HUES48 (cell line): Measurements from ENCODE around the gene TMEM63A.

Experiments used
- H3K27ac ChIP-seq: one replicate; pipeline ENCODE4 v1.7.0; 2013; ENCODE audit warnings: low read depth, low read length, inconsistent platforms
- H3K27me3 ChIP-seq: 2 replicates; pipeline ENCODE4 v1.6.1; 2013; ENCODE audit warnings: mild to moderate bottlenecking, low read length; ENCODE audit not compliant: control insufficient read depth, insufficient read depth
- H3K36me3 ChIP-seq: 2 replicates; pipeline ENCODE4 v1.6.1; 2013; ENCODE audit warnings: low read length; ENCODE audit not compliant: control insufficient read depth, insufficient read depth
- H3K4me1 ChIP-seq: 2 replicates; pipeline ENCODE4 v1.6.1; 2013; ENCODE audit warnings: mild to moderate bottlenecking, low read length; ENCODE audit not compliant: control insufficient read depth, insufficient read depth
- H3K4me3 ChIP-seq: 2 replicates; pipeline ENCODE4 v1.5.1; 2013; ENCODE audit warnings: mild to moderate bottlenecking, low read depth, low read length
- H3K9ac ChIP-seq: 2 replicates; pipeline ENCODE4 v1.6.1; 2013; ENCODE audit warnings: mild to moderate bottlenecking, low read depth, low read length, moderate library complexity
- H3K9me3 ChIP-seq: 2 replicates; pipeline ENCODE4 v1.6.1; 2013; ENCODE audit warnings: low read length; ENCODE audit not compliant: control insufficient read depth, insufficient read depth

TMEM63A gene

DNA sequence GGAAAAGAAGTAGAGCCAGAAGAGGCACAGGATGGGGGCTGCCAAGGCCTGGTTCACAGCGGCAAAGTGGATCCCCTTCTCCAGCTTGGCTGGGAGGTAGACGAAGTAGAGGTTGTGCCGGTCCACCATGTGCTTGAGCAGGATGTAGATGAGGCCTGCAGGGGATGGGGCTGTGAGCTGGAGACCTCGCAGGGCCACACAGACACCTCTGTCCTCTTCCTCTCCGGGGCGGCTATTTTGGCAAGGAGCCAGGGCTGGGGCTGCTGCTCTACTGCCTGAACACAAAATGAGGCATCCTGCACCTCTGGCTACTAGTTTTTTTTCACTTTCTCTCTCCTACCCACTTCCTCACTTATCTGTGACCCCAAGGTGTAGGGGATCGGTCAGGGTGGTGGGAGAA lies 32.3 kb downstream of the TMEM63A start:
- no peak overlapping the region for H3K4me3 ChIP-seq
- no peak overlapping the region for H3K9ac ChIP-seq
- peaks cover 77% of the 10 kb centered on the region for H3K36me3 ChIP-seq
- peaks cover 5% of the 10 kb centered on the region; the same call in 1 of the 2 replicates for H3K9me3 ChIP-seq
- no peaks in the 10 kb centered on the region; the same call in 1 of the 2 replicates for H3K4me1 ChIP-seq
- H3K27ac ChIP-seq: no peak overlapping the region
- no peaks in the 10 kb centered on the region for H3K27me3 ChIP-seq

DNA sequence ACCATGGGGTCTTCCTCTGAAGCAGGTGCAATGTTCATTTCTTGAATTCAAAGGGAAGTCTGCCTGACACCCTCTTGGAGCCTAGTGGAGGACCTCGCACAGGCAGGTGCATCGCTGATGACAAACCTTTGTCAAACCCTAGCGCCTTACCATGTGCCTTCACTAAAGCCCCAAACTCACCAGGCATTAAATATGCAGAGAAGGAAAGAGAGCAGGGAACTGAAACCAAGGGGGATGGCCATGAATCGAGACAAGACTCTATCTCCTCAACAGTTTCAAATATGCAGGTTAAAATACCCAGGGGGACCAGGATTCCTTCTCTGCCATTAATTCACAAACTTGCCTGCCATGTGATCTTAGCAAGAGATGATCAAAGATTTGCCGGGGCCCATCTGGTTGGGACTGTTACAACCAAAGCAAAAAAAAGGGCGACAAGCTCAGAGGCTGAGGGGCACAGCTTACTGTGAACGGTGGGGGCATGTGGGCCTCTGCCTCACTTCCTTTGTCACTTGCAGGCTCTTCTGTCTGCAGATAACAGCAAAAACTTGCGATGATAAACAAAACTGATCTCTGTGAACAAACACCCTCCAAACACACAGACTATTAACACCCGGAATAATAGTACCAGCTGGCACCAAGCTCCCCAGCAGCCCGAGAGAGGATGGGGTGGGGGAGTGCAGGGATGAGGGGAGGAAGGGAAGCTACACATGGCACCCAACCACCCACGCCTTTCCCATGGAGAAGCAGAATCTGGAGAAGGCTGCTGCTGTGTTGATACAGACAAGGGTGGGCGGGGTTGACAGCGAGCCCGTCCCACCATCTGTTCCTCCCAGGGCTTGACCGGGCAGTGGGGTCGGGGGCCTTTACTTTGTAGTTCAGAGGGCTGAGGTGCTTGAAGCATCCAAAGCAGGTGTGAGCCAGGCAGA lies 33.9 kb downstream of the TMEM63A start:
- Histone ChIP-seq H3K9ac (no peak overlapping the region), H3K36me3 (peaks cover 68% of the 10 kb centered on the region), H3K4me3 (no peak overlapping the region), H3K9me3 (peaks cover 5% of the 10 kb centered on the region; the same call in 1 of the 2 replicates), H3K4me1 (no peaks in the 10 kb centered on the region; the same call in 1 of the 2 replicates), H3K27me3 (no peaks in the 10 kb centered on the region), H3K27ac (peak overlapping the region; percentile 2)

DNA sequence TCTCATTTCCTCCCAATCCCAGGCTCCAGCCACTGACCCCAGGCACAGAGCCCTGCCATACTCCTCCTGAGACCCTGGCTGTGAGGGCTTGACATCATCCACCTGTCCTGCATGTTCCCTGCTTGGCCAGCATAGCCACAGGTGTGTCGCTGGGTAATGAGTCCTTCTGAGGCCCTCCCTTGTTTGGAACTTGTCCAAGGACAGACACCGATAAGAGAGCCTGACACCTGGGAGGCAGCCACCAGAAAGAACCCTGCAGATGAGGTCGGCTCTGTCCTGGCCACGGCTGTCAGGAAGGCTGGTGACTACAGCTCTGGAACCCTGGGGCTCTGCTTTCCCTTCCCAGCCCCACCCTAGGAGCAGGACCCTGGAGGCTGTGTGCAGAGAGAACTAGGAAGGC lies 34.6 kb downstream of the TMEM63A start:
- Histone ChIP-seq H3K9ac (no peak overlapping the region), H3K4me1 (peaks cover 2% of the 10 kb centered on the region; the same call in 1 of the 2 replicates), H3K4me3 (no peak overlapping the region), H3K27ac (no peak overlapping the region), H3K36me3 (peaks cover 65% of the 10 kb centered on the region), H3K9me3 (peaks cover 5% of the 10 kb centered on the region; the same call in 1 of the 2 replicates), H3K27me3 (no peaks in the 10 kb centered on the region)

DNA sequence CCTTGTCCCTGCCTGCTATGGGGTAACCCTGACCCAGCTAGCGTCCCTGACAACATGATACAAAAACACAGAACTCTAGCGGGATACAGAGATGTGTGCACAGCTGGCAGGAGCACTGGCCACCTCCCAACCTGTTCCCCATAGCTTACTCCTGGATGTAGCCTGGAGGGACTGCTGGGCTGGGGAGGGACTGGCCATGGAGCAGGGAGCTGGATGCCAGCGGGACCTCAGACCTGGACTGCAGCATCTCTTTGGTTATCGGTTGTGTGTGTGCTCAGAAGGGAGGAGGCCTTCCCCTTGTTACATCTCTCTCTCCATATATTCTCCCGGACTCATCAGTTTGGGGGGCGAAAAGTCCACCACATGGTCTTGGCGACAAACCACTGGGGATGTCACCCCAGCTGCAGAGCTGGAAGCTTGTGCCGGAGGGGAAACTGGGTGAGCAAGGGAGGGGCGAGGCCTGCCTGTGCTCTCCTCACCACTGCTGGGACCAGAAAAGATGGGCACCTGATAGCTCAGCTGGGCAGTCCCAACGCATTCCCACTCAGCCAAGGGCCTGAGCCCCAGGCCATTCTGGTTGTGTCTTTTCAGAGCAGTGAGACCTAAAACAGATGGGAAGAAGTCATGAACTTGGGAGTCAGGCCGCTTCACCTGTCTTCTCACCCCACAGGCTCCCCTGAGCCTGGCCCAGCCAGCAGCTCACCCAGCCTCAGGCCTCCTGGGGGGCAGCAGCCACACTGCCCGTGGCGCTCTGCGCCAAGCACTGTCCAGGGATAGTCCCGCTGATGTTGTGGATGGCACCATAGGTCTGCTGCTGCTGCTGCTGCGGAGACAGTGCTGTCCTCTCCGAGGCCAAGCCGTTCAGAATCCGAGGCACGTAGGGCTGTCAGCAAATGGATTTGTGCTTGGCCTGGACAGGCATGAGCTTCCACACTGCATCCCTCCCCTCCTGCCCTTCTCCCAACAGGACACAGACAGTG lies 35.6 kb downstream of the TMEM63A start:
- 0 out of 2 replicates have a peak, but pooled peaks cover 3% of the 10 kb centered on the region for H3K9me3 ChIP-seq
- peaks cover 62% of the 10 kb centered on the region for H3K36me3 ChIP-seq
- H3K4me3 ChIP-seq: no peak overlapping the region
- H3K27me3 ChIP-seq: no peaks in the 10 kb centered on the region
- peak overlapping the region; percentile 2 for H3K27ac ChIP-seq
- H3K4me1 ChIP-seq: peaks cover 6% of the 10 kb centered on the region; the same call in 1 of the 2 replicates
- H3K9ac ChIP-seq: no peak overlapping the region

DNA sequence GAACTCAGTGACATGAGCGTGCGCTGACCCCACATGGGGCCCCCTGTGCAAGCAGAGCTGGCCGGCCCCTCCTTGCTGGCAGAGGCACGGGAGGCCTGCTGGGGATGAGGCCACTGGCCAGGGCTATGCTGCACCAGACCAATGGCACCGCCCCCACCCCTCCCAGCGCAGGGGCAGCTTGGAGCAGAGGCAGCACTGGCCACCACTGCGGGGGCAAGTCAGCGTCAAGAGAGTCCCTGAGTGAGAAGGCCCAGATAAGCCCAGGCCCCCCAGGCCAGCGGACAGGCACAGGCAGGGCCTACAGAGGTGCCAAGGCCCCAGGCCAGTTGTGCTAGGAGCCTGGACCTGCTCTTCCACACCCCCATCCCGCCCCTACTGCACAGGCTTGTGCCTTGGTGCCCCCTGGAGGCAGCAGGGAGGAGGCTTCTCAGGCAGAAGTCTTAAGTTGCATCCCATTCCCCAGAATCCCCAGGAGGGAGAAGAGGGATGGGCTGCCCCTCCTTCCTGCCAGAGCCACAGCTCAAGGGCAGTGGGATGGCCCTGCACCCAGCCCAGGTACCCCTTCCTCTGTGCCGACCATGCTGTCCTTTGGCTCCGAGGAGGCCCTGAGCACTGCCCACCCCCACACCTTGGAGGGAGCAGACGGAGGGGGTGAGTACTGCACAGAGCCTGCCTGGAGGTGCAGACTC lies 36.5 kb downstream of the TMEM63A start:
- H3K36me3 ChIP-seq: peaks cover 57% of the 10 kb centered on the region
- no peak overlapping the region; the same call in 1 of the 2 replicates for H3K9ac ChIP-seq
- H3K27ac ChIP-seq: peak overlapping the region; percentile 2
- no peak overlapping the region for H3K4me3 ChIP-seq
- H3K27me3 ChIP-seq: no peaks in the 10 kb centered on the region
- peaks cover 6% of the 10 kb centered on the region; the same call in 1 of the 2 replicates for H3K4me1 ChIP-seq
- no peaks in the 10 kb centered on the region for H3K9me3 ChIP-seq

DNA sequence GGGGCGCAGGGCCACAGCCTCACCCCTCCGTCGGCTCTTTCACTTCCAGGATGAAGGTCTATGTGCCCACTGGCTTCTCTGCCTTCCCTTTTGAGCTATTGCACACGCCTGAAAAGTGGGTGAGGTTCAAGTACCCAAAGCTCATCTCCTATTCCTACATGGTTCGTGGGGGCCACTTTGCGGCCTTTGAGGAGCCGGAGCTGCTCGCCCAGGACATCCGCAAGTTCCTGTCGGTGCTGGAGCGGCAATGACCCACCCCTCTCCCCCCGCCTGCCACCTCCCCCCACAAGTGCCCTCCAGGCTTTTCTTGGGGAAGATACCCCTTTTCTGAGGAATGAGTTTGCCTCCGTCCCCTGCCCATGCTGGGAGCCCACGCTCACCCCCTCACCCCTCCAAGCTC lies 37.1 kb downstream of the TMEM63A start:
- Histone ChIP-seq H3K27me3 (no peaks in the 10 kb centered on the region), H3K4me3 (no peak overlapping the region), H3K9ac (no peak overlapping the region), H3K9me3 (no peaks in the 10 kb centered on the region), H3K36me3 (peaks cover 60% of the 10 kb centered on the region), H3K4me1 (peaks cover 6% of the 10 kb centered on the region; the same call in 1 of the 2 replicates), H3K27ac (no peak overlapping the region)

DNA sequence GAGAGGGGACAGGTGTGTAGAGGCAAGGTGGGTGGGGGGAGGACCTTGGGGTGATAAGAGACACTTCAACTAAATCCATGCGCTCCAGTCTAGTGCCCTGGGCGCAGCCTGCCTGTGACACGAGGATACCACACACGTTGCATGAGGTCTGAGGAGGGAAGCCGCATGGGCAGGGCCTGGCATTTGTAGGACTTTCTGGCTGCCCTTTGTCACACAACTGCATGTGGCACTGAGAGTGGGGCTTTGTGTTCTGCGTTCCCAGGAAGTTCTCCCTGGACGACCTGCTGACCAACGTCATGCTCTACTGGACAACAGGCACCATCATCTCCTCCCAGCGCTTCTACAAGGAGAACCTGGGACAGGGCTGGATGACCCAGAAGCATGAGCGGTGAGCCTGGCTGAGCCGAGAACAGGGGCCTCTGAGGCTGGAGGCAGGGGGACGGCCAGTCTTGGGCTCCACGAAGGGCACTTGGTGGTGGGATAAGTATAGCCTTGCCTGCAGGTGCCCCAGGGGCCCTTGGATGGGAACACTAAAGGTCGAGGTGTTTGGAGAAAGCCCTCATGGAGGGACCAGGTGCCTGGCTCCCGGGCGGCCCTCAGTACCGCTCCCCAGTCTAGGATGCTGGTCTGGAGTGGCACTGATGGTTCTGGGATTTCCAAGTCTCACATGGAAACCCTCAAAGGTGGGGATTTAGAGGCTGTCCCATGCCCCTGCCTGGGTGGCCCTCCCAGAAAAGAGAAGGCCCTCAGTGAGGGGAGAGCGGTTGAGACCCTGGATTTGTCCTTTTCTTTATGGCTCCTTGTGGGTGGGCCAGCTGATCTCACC lies 37.7 kb downstream of the TMEM63A start:
- Histone ChIP-seq H3K4me1 (peaks cover 6% of the 10 kb centered on the region; the same call in 1 of the 2 replicates), H3K9me3 (no peaks in the 10 kb centered on the region), H3K27ac (no peak overlapping the region), H3K4me3 (no peak overlapping the region), H3K36me3 (peaks cover 62% of the 10 kb centered on the region), H3K9ac (no peak overlapping the region), H3K27me3 (no peaks in the 10 kb centered on the region)

DNA sequence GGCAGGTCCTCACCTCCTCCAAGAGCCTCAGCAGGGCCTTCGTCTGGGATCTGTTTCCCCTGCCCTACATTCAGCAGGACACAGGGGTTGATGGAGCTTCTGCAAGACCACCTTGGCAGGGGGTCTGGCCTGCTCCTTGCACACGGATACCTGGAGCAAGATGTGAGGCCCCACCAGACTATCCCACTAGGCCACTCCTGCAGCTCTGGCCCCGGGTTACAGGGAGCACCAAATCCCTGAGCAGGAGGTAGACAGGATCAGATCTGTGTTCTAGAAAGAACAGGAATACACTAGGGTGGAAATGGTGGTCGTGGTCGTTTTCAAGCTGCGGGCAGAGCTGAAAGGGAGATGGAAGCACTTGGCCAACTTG lies 38.8 kb downstream of the TMEM63A start:
- Histone ChIP-seq H3K27me3 (no peaks in the 10 kb centered on the region), H3K9me3 (no peaks in the 10 kb centered on the region), H3K4me1 (peaks cover 6% of the 10 kb centered on the region; the same call in 1 of the 2 replicates), H3K36me3 (peaks cover 60% of the 10 kb centered on the region), H3K4me3 (no peak overlapping the region), H3K27ac (no peak overlapping the region), H3K9ac (no peak overlapping the region)

DNA sequence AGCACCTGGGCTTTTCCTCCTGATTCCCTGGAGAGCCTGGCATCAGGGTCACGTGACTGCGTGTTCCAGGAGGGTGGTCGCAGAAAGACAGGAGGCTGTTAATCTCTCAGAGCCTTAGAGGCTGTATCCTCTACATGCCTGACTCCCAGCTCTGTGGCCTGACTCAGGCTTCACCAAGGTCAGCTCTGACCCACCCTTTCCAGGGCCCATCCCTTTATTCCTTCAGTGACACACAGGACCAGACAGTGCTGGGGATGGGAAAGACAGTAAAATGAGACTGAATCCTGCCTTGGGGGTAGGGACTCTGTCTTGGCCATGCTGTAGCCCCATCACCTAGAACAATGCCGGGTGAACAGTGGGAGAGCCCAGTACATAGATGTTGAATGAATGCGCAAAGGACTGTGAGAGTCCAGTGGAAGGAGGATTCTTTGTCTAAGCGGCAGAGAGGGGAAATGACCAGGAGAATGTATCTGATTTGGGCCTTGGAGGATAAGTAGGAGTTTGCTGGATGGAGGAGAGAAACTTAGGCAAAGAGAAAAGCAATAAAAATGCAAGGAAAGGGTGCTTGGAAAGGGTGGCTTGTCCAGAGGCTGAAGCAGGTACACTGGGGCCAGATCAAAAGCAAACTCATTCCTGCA lies 39.3 kb downstream of the TMEM63A start:
- Histone ChIP-seq H3K27ac (no peak overlapping the region), H3K4me1 (peaks cover 6% of the 10 kb centered on the region; the same call in 1 of the 2 replicates), H3K36me3 (peaks cover 60% of the 10 kb centered on the region)

More for the DNA sequence above, 39.3 kb downstream of the TMEM63A start:
- Histone ChIP-seq H3K4me3 (no peak overlapping the region), H3K9me3 (no peaks in the 10 kb centered on the region), H3K9ac (no peak overlapping the region), H3K27me3 (no peaks in the 10 kb centered on the region)
